Cardiac fibroblast (primary cell): ENCODE results near the gene ZNF789.
"Not testable (repeated sequence)": the region's sequence is repeated elsewhere in the genome, so short reads cannot be mapped to it uniquely, and the experiment has no call there.

Experiments used
- DNase-seq, 2 donors: peaks; one replicate each; pipeline versions ENCODE4 v3.0.0 to v3.0.0-alpha.2; 2010; ENCODE audit warnings: low read depth in 2 of 2
- H3K4me3 ChIP-seq, 2 donors: replicated peaks in 1 of 2; 1 replicate in 1 of 2; 2 replicates in 1 of 2; pipeline ENCODE4 v1.5.1; 2011; ENCODE audit warnings: low read depth in 2 of 2, low read length in 2 of 2, mild to moderate bottlenecking in 2 of 2, moderate library complexity in 1 of 2
- CTCF ChIP-seq: IDR thresholded peaks from one replicate; pipeline ENCODE4 v1.5.1; 2011; ENCODE audit warnings: low read depth, mild to moderate bottlenecking, low read length, inconsistent platforms

Gene ZNF789

DNA sequence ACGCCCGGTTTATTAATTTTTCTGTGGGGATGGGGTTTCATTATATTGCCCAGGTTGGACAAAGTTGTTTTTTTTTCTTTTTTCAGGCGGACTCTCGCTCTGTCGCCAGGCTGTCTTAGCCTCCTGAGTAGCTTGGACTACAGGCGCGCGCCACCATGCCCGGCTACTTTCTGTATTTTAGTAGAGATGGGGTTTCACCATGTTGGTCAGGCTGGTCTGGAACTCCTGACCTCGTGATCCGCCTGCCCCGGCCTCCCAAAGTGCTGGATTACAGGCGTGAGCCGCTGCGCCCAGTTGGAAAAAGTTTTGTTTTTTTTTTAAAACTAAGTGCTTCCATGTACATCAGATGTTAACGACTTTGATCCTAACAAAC is 27.9 kb downstream of the ZNF789 start:
- DNase-seq: no peak
- TF ChIP-seq CTCF: no peak
- peak overlapping the region; percentile 79 to 95 for H3K4me3 ChIP-seq

DNA sequence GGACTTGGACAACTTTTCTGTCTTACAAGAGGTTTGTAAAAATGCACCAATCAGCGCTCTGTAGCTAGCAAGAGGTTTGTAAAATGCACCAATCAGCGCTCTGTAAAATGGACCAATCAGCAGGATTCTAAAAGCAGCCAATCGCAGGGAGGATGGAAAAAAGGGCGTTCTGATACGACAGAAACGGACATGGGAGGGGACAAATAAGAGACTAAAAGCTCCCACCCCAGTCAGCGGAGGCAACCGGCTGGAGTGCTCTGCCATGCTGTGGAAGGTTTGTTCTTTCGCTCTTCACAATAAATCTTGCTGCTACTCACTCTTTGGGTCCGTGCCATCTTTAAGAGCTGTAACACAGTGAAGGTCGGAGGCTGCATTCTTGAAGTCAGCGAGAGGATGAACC is 28.5 kb downstream of the ZNF789 start:
- DNase-seq, H3K4me3 ChIP-seq: not testable (repeated sequence)

- TF ChIP-seq CTCF: no peak
- no peak for DNase-seq
- H3K4me3 ChIP-seq: peak overlapping the region; percentile 84 to 87
Measured at GRCh38 chr7:99504281-99504602, 31.6 kb downstream of the ZNF789 start.

- peak; percentile 98 for DNase-seq
- H3K4me3 ChIP-seq: peak within 1 kb of the TSS; percentile 84 to 87
- TF ChIP-seq CTCF: no peak
Measured at GRCh38 chr7:99504603-99505323, 32.1 kb downstream of the ZNF789 start, which contains the start of gene ZKSCAN5. TSS of gene ZKSCAN5 (plus strand) at chr7:99504662. CDS start at chr7:99506045, 1,383 bp downstream.

DNA sequence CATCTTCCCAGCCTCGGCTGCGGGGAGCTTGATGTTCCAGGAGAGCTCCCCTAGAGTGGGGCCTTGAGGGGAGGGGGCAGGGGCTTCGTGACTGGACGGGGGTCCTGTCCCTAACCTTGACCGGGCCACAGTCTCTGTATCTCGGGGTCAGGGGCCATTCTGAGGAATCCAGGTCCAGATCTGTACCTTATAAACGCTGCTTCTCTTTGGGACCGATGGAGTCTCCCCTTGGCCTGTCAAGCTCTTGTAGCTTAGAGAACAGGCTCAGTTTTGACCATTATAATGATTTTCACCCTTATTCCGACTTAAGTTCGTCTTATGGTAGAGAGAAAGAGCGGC is 32.6 kb downstream of the ZNF789 start:
- DNase-seq: peak in 1 of 2 donors; percentile 22
- peak overlapping the region; percentile 84 to 87 for H3K4me3 ChIP-seq
- no peak for TF ChIP-seq CTCF

DNA sequence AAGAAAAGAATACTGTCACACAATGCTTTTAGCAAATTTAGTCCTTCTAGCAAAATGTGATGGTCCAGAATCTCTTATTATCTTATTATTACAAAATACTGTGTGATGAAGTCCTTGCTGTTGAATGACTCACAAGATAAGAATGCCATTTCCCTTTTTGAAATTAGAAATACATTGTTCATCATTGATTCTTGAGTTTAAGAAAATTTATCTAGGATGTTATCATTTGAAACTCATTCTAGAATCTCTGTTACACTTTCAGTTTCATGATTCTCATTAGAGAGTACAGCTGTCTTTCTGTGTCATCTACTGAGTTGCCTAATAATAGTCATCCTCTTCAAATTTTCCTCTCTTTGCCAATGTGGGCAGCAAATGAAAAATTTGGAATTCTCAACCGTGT is 41.4 kb downstream of the ZNF789 start:
- no peak overlapping the region for H3K4me3 ChIP-seq
- no peak for TF ChIP-seq CTCF
- DNase-seq: peak; percentile 37 to 58

GRCh38 chr7:99521399-99521798 is 48.7 kb downstream of the ZNF789 start:
- DNase-seq: no peak
- H3K4me3 ChIP-seq: no peak overlapping the region
- TF ChIP-seq CTCF: no peak
